GM21825 (cell line): ENCODE data around the gene PLEK.
"Not testable (repeated sequence)": the region's sequence is repeated elsewhere in the genome, so short reads cannot be mapped to it uniquely, and the experiment has no call there.

Experiments used
- ATAC-seq: cut with Tn5 transposase; IDR thresholded peaks from one replicate; pipeline ENCODE4 v1.9.1; 2021; ENCODE audit warnings: mild to moderate bottlenecking, moderate library complexity; ENCODE audit not compliant: unreplicated experiment

PLEK gene

GRCh38 chr2:68365087-68365486 lies at the start of gene PLEK:
TSS of gene PLEK (plus strand) at chr2:68365282. CDS start at chr2:68365352, 70 bp downstream.
- peak; percentile 63 for ATAC-seq

- no peak for ATAC-seq
Observed at GRCh38 chr2:68316111-68316510, 49.0 kb upstream of the PLEK start.

- ATAC-seq, result no peak
Observed at GRCh38 chr2:68317971-68318913, 46.8 kb upstream of the PLEK start.

- ATAC-seq, result no peak
Observed at GRCh38 chr2:68318914-68319397, 46.1 kb upstream of the PLEK start.

GRCh38 chr2:68319398-68320117 lies 45.5 kb upstream of the PLEK start, which contains the start of gene CNRIP1:
TSS of gene CNRIP1 (minus strand) at chr2:68319949. CDS start at chr2:68319400, 549 bp downstream.
- no peak for ATAC-seq

- no peak for ATAC-seq
Observed at GRCh38 chr2:68320118-68320641, 44.9 kb upstream of the PLEK start.

- no peak for ATAC-seq
Observed at GRCh38 chr2:68325056-68325455, 40.0 kb upstream of the PLEK start.

GRCh38 chr2:68328901-68329300 lies 36.2 kb upstream of the PLEK start:
- ATAC-seq, result no peak

- no peak for ATAC-seq
Observed at GRCh38 chr2:68330691-68331090, 34.4 kb upstream of the PLEK start.

- ATAC-seq, result no peak
Observed at GRCh38 chr2:68333009-68333408, 32.1 kb upstream of the PLEK start.

- ATAC-seq, result no peak
Observed at GRCh38 chr2:68333931-68334330, 31.2 kb upstream of the PLEK start.

GRCh38 chr2:68336192-68336591 lies 28.9 kb upstream of the PLEK start:
- no peak for ATAC-seq

- no peak for ATAC-seq
Observed at GRCh38 chr2:68340226-68341061, 24.6 kb upstream of the PLEK start.

GRCh38 chr2:68341062-68341329 lies 24.1 kb upstream of the PLEK start:
- ATAC-seq, result no peak

- no peak for ATAC-seq
Observed at GRCh38 chr2:68341583-68341982, 23.5 kb upstream of the PLEK start.

GRCh38 chr2:68342470-68342869 lies 22.6 kb upstream of the PLEK start:
- ATAC-seq, result no peak

- ATAC-seq, result no peak
Observed at GRCh38 chr2:68344031-68344430, 21.1 kb upstream of the PLEK start.

- ATAC-seq, result no peak
Observed at GRCh38 chr2:68345129-68345875, 19.8 kb upstream of the PLEK start.

GRCh38 chr2:68349091-68349490 lies 16.0 kb upstream of the PLEK start:
- ATAC-seq, result not testable (repeated sequence)

GRCh38 chr2:68351997-68352396 lies 13.1 kb upstream of the PLEK start:
- no peak for ATAC-seq
